Breast epithelium (tissue), 3 donors: Measurements from ENCODE around the gene CCDC81.

ENCODE experiments used
- CTCF ChIP-seq, 3 donors: fragments of 450-650 bp; IDR thresholded peaks; one replicate each; pipeline ENCODE4 v1.5.1; 2016 to 2017; ENCODE audit warnings: antibody characterized with exemption in 3 of 3, mild to moderate bottlenecking in 3 of 3, moderate library complexity in 3 of 3
- POLR2AphosphoS5 ChIP-seq, 3 donors: sonication (generic); formaldehyde crosslinking; IDR thresholded peaks; one replicate each; pipeline ENCODE4 v1.6.1; 2017; ENCODE audit warnings: antibody characterized with exemption in 3 of 3

DNA sequence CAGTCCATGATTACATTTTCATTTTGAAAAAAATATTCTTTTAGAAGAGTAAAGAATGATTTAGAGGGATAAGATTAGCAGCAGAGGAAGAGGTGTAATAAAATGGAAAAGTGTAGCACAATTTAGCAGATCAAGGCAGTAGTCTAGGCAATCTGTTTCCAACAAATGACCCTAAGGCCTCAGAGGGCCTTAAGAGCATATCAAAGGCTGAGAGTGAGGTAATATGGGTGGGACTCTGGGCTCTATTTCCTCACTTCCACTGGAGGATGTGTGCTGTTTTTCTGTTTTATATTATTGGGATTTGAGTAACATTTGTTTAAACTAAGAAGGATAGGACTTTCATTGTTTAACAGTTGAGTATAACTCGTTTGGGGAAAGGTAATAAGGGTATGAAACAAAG is 28.8 kb downstream of the CCDC81 start:
- no peak for TF ChIP-seq POLR2AphosphoS5 (IDR thresholded peaks at IDR 0.05)
- no peak for TF ChIP-seq CTCF (IDR thresholded peaks at IDR 0.05)
